HEK293 (cell line): ENCODE measurements around the gene ZNF576.

Experiments used
- CTCF ChIA-PET: fragments of 350-600 bp; formaldehyde crosslinking; extraction: SDS; loops from one replicate; lab custom pipeline; 2021; ENCODE audit warnings: antibody characterized with exemption; lab: Yijun Ruan, JAX
- POLR2A ChIA-PET: fragments of 300-600 bp; formaldehyde crosslinking; extraction: SDS; loops from one replicate; lab custom pipeline; 2020; ENCODE audit warnings: antibody characterized with exemption, inconsistent platforms; lab: Yijun Ruan, JAX
- H3K27ac ChIP-seq: fragments of 200-500 bp; sonication (Bioruptor generic); 2 replicates; pipeline ENCODE4 v1.5.1; 2014; ENCODE audit warnings: low read depth, low read length, control low read depth, inconsistent platforms; ENCODE audit errors: extremely low read depth
- H3K36me3 ChIP-seq, 2 experiments: fragments of 200-500 bp in 1 of 2; sonication (Bioruptor generic) in 1 of 2; 1 replicate in 1 of 2; 2 replicates in 1 of 2; pipeline ENCODE4 v1.5.1; 2014 to 2017; ENCODE audit warnings: inconsistent platforms in 2 of 2, low read length in 2 of 2; ENCODE audit not compliant: control insufficient read depth in 2 of 2, insufficient read depth in 1 of 2
- H3K4me1 ChIP-seq: fragments of 200-500 bp; sonication (Bioruptor generic); 2 replicates; pipeline ENCODE4 v1.5.1; 2014; ENCODE audit warnings: mild to moderate bottlenecking, low read length, inconsistent platforms; ENCODE audit not compliant: control insufficient read depth, insufficient read depth
- H3K4me3 ChIP-seq: 2 replicates; pipeline ENCODE4 v1.5.1; 2011; ENCODE audit warnings: low read depth, mild to moderate bottlenecking, control low read depth, low read length, moderate library complexity
- H3K9me3 ChIP-seq: fragments of 200-500 bp; sonication (Bioruptor generic); 2 replicates; pipeline ENCODE4 v1.5.1; 2014; ENCODE audit warnings: low read depth, low read length, inconsistent platforms; ENCODE audit not compliant: control insufficient read depth, insufficient read depth
- KLF1 ChIP-seq: fragments of 450-650 bp; formaldehyde crosslinking; IDR thresholded peaks from 2 replicates; pipeline ENCODE4 v1.5.1; 2016; ENCODE audit warnings: missing biosample characterization, missing genetic modification characterization
- SP2 ChIP-seq: fragments of 450-650 bp; formaldehyde crosslinking; IDR thresholded peaks from 2 replicates; pipeline ENCODE4 v1.5.1; 2016; ENCODE audit warnings: missing biosample characterization, missing genetic modification characterization
- YY1 ChIP-seq: fragments of 450-650 bp; formaldehyde crosslinking; IDR thresholded peaks from 2 replicates; pipeline ENCODE4 v1.5.1; 2018; ENCODE audit warnings: missing biosample characterization, missing genetic modification characterization
- ZBTB48 ChIP-seq: fragments of 450-650 bp; formaldehyde crosslinking; IDR thresholded peaks from 2 replicates; pipeline ENCODE4 v1.5.1; 2016; ENCODE audit warnings: missing biosample characterization, missing genetic modification characterization
- ZIC2 ChIP-seq: fragments of 450-650 bp; formaldehyde crosslinking; IDR thresholded peaks from 2 replicates; pipeline ENCODE4 v1.5.1; 2016; ENCODE audit warnings: missing biosample characterization, missing genetic modification characterization
- ZNF324 ChIP-seq: fragments of 450-650 bp; formaldehyde crosslinking; IDR thresholded peaks from 2 replicates; pipeline ENCODE4 v1.5.1; 2016; ENCODE audit warnings: missing biosample characterization, missing genetic modification characterization
- ZNF341 ChIP-seq: fragments of 450-650 bp; formaldehyde crosslinking; IDR thresholded peaks from 2 replicates; pipeline ENCODE4; 2016; ENCODE audit warnings: low read depth, missing biosample characterization, missing genetic modification characterization
- ZNF391 ChIP-seq: fragments of 450-650 bp; formaldehyde crosslinking; IDR thresholded peaks from 2 replicates; pipeline ENCODE4 v1.5.1; 2016; ENCODE audit warnings: low read depth, missing biosample characterization, missing genetic modification characterization, borderline replicate concordance
- ZNF394 ChIP-seq: fragments of 450-650 bp; formaldehyde crosslinking; IDR thresholded peaks from 2 replicates; pipeline ENCODE4 v1.5.1; 2016; ENCODE audit warnings: missing biosample characterization, missing genetic modification characterization, mild to moderate bottlenecking, moderate library complexity, borderline replicate concordance
- ZNF529 ChIP-seq: fragments of 450-650 bp; formaldehyde crosslinking; IDR thresholded peaks from 2 replicates; pipeline ENCODE4 v1.5.1; 2017; ENCODE audit warnings: missing genetic modification characterization, missing biosample characterization; ENCODE audit not compliant: insufficient replicate concordance
- ZNF585B ChIP-seq: fragments of 450-650 bp; formaldehyde crosslinking; IDR thresholded peaks from 2 replicates; pipeline ENCODE4 v1.5.1; 2016; ENCODE audit warnings: missing biosample characterization, missing genetic modification characterization
- ZNF776 ChIP-seq: fragments of 450-650 bp; formaldehyde crosslinking; IDR thresholded peaks from 2 replicates; pipeline ENCODE4 v1.5.0; 2017; ENCODE audit warnings: missing biosample characterization, missing genetic modification characterization, borderline replicate concordance
- ZNF785 ChIP-seq: fragments of 450-650 bp; formaldehyde crosslinking; IDR thresholded peaks from 2 replicates; pipeline ENCODE4 v1.5.1; 2016; ENCODE audit warnings: missing biosample characterization, missing genetic modification characterization
- ZNF837 ChIP-seq: fragments of 450-650 bp; formaldehyde crosslinking; IDR thresholded peaks from 2 replicates; pipeline ENCODE4 v1.5.1; 2016; ENCODE audit warnings: missing biosample characterization, missing genetic modification characterization
- ZSCAN30 ChIP-seq: fragments of 450-650 bp; IDR thresholded peaks from 2 replicates; pipeline ENCODE4 v1.5.1; 2018; ENCODE audit warnings: missing biosample characterization, mild to moderate bottlenecking, missing genetic modification characterization, moderate library complexity
- TF ChIP-seq, protein P1 (sequence below): fragments of 450-650 bp; formaldehyde crosslinking; IDR thresholded peaks from 2 replicates; pipeline ENCODE4 v1.5.1; 2016; ENCODE audit warnings: missing biosample characterization, missing genetic modification characterization
- TF ChIP-seq, protein P2 (sequence below): fragments of 450-650 bp; formaldehyde crosslinking; IDR thresholded peaks from 2 replicates; pipeline ENCODE4 v1.5.1; 2017; ENCODE audit warnings: missing biosample characterization, missing genetic modification characterization
- TF ChIP-seq, protein P3 (sequence below): fragments of 450-650 bp; formaldehyde crosslinking; IDR thresholded peaks from 2 replicates; pipeline ENCODE4 v1.5.1; 2017; ENCODE audit warnings: missing biosample characterization, missing genetic modification characterization
- TF ChIP-seq, protein P4 (sequence below): fragments of 450-650 bp; formaldehyde crosslinking; IDR thresholded peaks from 2 replicates; pipeline ENCODE4 v1.5.1; 2016; ENCODE audit warnings: missing biosample characterization, missing genetic modification characterization, low read depth
- TF ChIP-seq, protein P5 (sequence below): fragments of 450-650 bp; formaldehyde crosslinking; IDR thresholded peaks from 2 replicates; pipeline ENCODE4 v1.5.1; 2016; ENCODE audit warnings: missing biosample characterization, missing genetic modification characterization
- TF ChIP-seq, protein P6 (sequence below): fragments of 450-650 bp; formaldehyde crosslinking; IDR thresholded peaks from 2 replicates; pipeline ENCODE4 v1.5.1; 2016; ENCODE audit warnings: missing biosample characterization, missing genetic modification characterization
- TF ChIP-seq, protein P7 (sequence below): fragments of 450-650 bp; formaldehyde crosslinking; IDR thresholded peaks from 2 replicates; pipeline ENCODE4 v1.5.0; 2017; ENCODE audit warnings: missing biosample characterization, missing genetic modification characterization, borderline replicate concordance

The ZNF576 gene

DNA sequence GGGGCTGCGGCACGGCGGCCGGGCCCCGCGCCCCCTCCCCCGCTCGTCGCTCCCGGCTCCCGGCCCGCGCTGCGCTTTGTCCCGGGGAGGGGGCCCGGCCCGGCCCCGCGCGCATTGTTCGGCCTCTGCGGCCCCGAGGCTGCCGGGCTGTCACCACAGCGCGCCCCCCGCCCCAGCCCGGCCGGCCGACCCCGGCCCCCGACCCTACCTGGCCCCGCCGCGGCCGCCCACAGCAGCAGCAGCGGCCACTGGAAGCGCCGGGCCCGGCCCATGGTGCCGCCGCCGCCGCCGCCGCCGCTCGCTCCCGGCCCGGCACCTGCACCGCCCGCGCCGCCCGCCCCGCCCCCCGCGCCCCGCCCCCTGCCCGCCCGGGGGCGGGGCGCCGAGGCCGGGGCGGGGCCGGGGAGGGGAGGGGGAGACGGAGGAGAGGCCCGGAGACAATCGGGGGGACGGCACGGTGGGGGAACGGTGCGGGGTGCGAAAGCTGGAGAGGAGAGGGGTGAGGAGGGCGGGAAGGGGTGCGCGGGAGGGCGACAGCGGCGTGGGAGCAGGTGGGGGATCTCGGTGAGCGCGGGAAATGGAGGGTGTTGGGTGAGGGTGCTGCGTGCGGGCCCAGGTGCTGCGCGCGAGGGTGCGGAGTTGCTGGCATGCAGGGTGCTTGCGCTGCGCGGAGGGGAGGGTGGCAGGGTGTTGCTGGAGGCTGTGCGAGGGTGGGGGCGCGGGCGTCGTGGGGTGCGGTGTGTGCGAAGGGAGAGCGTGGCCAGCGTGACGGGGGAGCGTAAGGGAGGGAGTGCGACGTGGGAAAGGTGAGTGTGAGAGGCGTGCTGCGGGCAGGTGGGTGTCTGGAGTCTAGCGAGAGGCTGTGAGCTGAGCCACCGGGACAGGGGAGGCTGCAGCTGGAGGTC, 43.4 kb downstream of the ZNF576 start, which contains the start of gene CADM4:
CADM4 (minus strand) TSS at position 332 of the 905 bp plus-strand sequence; CDS start at position 272, 60 bp downstream.
- ChIA-PET CTCF (interaction anchor here (4.5 kb wide), 1 partner anchor 12 kb away, joined by 27 read pairs; no protein-coding TSS in a partner anchor), POLR2A (interaction anchor here (1.4 kb wide), 1 partner anchor 11 kb away, joined by 6 read pairs; no protein-coding TSS in a partner anchor)
- peak; percentile 71 for TF ChIP-seq SP2
- TF ChIP-seq ZNF585B (tag by site-specific recombination) = peak; percentile 34
- TF ChIP-seq, protein P1, sequence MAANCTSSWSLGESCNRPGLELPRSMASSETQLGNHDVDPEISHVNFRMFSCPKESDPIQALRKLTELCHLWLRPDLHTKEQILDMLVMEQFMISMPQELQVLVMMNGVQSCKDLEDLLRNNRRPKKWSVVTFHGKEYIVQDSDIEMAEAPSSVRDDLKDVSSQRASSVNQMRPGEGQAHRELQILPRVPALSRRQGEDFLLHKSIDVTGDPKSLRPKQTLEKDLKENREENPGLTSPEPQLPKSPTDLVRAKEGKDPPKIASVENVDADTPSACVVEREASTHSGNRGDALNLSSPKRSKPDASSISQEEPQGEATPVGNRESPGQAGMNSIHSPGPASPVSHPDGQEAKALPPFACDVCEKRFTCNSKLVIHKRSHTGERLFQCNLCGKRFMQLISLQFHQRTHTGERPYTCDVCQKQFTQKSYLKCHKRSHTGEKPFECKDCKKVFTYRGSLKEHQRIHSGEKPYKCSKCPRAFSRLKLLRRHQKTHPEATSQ (tag by site-specific recombination) = peak; percentile 60
- TF ChIP-seq ZNF391 (tag by site-specific recombination) = peak; percentile 99
- TF ChIP-seq ZNF394 (tag by site-specific recombination) = no peak; the same call in 1 of the 2 replicates
- peak; percentile 95 for TF ChIP-seq ZNF785
- no peak for TF ChIP-seq ZSCAN30 (tag by site-specific recombination)
- TF ChIP-seq ZNF776 = no peak
- TF ChIP-seq ZNF341 (tag by site-specific recombination) = peak; percentile 20; the same call in 1 of the 2 replicates
- TF ChIP-seq ZBTB48 = peak; percentile 97
- TF ChIP-seq, protein P2, sequence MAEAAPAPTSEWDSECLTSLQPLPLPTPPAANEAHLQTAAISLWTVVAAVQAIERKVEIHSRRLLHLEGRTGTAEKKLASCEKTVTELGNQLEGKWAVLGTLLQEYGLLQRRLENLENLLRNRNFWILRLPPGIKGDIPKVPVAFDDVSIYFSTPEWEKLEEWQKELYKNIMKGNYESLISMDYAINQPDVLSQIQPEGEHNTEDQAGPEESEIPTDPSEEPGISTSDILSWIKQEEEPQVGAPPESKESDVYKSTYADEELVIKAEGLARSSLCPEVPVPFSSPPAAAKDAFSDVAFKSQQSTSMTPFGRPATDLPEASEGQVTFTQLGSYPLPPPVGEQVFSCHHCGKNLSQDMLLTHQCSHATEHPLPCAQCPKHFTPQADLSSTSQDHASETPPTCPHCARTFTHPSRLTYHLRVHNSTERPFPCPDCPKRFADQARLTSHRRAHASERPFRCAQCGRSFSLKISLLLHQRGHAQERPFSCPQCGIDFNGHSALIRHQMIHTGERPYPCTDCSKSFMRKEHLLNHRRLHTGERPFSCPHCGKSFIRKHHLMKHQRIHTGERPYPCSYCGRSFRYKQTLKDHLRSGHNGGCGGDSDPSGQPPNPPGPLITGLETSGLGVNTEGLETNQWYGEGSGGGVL (tag by site-specific recombination) = peak; percentile 100
- TF ChIP-seq, protein P3, sequence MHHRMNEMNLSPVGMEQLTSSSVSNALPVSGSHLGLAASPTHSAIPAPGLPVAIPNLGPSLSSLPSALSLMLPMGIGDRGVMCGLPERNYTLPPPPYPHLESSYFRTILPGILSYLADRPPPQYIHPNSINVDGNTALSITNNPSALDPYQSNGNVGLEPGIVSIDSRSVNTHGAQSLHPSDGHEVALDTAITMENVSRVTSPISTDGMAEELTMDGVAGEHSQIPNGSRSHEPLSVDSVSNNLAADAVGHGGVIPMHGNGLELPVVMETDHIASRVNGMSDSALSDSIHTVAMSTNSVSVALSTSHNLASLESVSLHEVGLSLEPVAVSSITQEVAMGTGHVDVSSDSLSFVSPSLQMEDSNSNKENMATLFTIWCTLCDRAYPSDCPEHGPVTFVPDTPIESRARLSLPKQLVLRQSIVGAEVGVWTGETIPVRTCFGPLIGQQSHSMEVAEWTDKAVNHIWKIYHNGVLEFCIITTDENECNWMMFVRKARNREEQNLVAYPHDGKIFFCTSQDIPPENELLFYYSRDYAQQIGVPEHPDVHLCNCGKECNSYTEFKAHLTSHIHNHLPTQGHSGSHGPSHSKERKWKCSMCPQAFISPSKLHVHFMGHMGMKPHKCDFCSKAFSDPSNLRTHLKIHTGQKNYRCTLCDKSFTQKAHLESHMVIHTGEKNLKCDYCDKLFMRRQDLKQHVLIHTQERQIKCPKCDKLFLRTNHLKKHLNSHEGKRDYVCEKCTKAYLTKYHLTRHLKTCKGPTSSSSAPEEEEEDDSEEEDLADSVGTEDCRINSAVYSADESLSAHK = peak; percentile 85
- TF ChIP-seq, protein P4, sequence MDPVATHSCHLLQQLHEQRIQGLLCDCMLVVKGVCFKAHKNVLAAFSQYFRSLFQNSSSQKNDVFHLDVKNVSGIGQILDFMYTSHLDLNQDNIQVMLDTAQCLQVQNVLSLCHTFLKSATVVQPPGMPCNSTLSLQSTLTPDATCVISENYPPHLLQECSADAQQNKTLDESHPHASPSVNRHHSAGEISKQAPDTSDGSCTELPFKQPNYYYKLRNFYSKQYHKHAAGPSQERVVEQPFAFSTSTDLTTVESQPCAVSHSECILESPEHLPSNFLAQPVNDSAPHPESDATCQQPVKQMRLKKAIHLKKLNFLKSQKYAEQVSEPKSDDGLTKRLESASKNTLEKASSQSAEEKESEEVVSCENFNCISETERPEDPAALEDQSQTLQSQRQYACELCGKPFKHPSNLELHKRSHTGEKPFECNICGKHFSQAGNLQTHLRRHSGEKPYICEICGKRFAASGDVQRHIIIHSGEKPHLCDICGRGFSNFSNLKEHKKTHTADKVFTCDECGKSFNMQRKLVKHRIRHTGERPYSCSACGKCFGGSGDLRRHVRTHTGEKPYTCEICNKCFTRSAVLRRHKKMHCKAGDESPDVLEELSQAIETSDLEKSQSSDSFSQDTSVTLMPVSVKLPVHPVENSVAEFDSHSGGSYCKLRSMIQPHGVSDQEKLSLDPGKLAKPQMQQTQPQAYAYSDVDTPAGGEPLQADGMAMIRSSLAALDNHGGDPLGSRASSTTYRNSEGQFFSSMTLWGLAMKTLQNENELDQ (tag by site-specific recombination) = no peak
- TF ChIP-seq, protein P5, sequence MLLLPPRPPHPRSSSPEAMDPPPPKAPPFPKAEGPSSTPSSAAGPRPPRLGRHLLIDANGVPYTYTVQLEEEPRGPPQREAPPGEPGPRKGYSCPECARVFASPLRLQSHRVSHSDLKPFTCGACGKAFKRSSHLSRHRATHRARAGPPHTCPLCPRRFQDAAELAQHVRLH (tag by site-specific recombination) = peak; percentile 92
- peak; percentile 84 for TF ChIP-seq ZIC2 (tag by site-specific recombination)
- peak; percentile 100 for TF ChIP-seq KLF1
- TF ChIP-seq ZNF529 (tag by site-specific recombination) = no peak
- peak; percentile 96; the same call in 1 of the 2 replicates for TF ChIP-seq ZNF837 (tag by site-specific recombination)
- no peak; the same call in 1 of the 2 replicates for TF ChIP-seq YY1 (tag by site-specific recombination)
- TF ChIP-seq, protein P6, sequence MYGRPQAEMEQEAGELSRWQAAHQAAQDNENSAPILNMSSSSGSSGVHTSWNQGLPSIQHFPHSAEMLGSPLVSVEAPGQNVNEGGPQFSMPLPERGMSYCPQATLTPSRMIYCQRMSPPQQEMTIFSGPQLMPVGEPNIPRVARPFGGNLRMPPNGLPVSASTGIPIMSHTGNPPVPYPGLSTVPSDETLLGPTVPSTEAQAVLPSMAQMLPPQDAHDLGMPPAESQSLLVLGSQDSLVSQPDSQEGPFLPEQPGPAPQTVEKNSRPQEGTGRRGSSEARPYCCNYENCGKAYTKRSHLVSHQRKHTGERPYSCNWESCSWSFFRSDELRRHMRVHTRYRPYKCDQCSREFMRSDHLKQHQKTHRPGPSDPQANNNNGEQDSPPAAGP (tag by site-specific recombination) = peak; percentile 99
- TF ChIP-seq, protein P7, sequence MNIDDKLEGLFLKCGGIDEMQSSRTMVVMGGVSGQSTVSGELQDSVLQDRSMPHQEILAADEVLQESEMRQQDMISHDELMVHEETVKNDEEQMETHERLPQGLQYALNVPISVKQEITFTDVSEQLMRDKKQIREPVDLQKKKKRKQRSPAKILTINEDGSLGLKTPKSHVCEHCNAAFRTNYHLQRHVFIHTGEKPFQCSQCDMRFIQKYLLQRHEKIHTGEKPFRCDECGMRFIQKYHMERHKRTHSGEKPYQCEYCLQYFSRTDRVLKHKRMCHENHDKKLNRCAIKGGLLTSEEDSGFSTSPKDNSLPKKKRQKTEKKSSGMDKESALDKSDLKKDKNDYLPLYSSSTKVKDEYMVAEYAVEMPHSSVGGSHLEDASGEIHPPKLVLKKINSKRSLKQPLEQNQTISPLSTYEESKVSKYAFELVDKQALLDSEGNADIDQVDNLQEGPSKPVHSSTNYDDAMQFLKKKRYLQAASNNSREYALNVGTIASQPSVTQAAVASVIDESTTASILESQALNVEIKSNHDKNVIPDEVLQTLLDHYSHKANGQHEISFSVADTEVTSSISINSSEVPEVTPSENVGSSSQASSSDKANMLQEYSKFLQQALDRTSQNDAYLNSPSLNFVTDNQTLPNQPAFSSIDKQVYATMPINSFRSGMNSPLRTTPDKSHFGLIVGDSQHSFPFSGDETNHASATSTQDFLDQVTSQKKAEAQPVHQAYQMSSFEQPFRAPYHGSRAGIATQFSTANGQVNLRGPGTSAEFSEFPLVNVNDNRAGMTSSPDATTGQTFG (tag by site-specific recombination) = peak; percentile 85; the same call in 1 of the 2 replicates
- peak; percentile 68; the same call in 1 of the 2 replicates for TF ChIP-seq ZNF324 (tag by site-specific recombination)

More for the DNA sequence above, 43.4 kb downstream of the ZNF576 start, which contains the start of gene CADM4:
- Histone ChIP-seq H3K9me3 (no peaks in the 10 kb centered on the region), H3K4me3 (peak within 1 kb of the TSS; percentile 48), H3K27ac (peak within 1 kb of the TSS; percentile 49; the same call in 1 of the 2 replicates), H3K36me3 (peaks cover 0 to 5% of the 10 kb centered on the region in 2 experiments; a peak in 1 of 3 replicates), H3K4me1 (peaks cover 21% of the 10 kb centered on the region)
